ENCODE measurements around the gene RBMS1. TPM values are rescaled to one million over a fixed set of nuclear protein-coding genes. Genes with fewer than 3 reads are reported as not detected.
"Not testable (repeated sequence)": the region's sequence is repeated elsewhere in the genome, so short reads cannot be mapped to it uniquely, and the experiment has no call there.

RBMS1 gene
- total RNA-seq, 1 experiment from 2014 or later, result 61.9 TPM

DNA sequence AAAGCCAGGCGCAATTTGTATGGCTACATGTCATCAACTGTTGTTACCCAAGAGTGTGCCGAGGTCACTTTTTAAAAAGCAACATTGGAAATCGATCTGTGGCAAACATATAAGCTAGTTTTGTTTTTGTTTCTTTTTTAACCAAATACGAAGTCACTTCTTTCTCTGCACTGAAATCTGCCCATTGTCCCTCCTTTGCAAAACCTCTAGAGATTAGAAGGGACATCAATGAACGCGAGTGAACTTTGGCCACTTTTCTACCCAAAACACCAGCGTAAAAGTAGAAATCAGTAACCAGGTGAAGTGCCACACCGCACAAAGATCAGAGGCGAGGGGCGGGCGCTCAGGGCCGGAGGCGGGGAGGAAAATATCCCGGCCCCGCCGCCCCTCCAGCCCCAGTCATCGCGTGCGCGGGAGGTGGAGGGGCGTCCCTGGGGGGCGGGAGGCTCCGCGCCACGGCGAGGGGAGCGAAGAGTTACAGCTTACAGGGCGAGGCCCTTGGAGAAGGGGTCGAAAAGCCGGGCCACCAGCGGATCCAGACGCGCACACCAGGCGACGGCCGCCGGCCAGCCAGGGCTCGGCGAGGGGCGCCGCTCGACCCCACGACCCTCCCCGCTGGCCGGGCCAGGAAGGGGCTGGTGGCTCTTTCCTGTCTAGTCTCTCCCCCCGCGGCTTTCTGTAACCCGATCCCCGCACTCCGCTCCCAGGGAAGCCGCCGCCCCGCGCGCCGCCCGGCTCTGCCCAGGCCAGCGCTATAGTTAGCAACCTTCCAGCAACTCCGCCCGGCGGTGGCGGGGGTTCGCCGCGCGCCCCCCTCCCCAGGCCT is 993 bp downstream of the RBMS1 start:
- intact Hi-C loops (cut with micrococcal nuclease; ENCODE audit: unreplicated experiment), result loop anchor here (2.0 to 10.0 kb wide), 3 partner anchors 75 to 478 kb away; no protein-coding TSS in a partner anchor
- Mint-ChIP-seq H3K27ac (ENCODE audit: unreplicated experiment) (peak overlapping the region; percentile 82), H3K36me3 (ENCODE audit: insufficient read depth, unreplicated experiment) (peaks cover 27% of the 10 kb centered on the region), H3K27me3 (ENCODE audit: unreplicated experiment) (no peaks in the 10 kb centered on the region), H3K4me3 (ENCODE audit: low read depth, unreplicated experiment) (peak overlapping the region; percentile 98), H3K4me1 (ENCODE audit: low read depth, unreplicated experiment) (peaks cover 8% of the 10 kb centered on the region), H3K9me3 (ENCODE audit: low read depth, unreplicated experiment) (no peaks in the 10 kb centered on the region)
- CTCF ChIA-PET, result interaction anchor here (0.6 to 0.8 kb wide), 2 partner anchors 155 to 477 kb away, joined by 3 to 4 read pairs; no protein-coding TSS in a partner anchor
- TF ChIP-seq, protein P1, sequence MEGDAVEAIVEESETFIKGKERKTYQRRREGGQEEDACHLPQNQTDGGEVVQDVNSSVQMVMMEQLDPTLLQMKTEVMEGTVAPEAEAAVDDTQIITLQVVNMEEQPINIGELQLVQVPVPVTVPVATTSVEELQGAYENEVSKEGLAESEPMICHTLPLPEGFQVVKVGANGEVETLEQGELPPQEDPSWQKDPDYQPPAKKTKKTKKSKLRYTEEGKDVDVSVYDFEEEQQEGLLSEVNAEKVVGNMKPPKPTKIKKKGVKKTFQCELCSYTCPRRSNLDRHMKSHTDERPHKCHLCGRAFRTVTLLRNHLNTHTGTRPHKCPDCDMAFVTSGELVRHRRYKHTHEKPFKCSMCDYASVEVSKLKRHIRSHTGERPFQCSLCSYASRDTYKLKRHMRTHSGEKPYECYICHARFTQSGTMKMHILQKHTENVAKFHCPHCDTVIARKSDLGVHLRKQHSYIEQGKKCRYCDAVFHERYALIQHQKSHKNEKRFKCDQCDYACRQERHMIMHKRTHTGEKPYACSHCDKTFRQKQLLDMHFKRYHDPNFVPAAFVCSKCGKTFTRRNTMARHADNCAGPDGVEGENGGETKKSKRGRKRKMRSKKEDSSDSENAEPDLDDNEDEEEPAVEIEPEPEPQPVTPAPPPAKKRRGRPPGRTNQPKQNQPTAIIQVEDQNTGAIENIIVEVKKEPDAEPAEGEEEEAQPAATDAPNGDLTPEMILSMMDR (IDR thresholded peaks at IDR 0.05; ENCODE audit: unreplicated experiment), result no peak
- no TSS peak for BruUV-seq (replicated peaks)
- DNase-seq, result peak; percentile 87

DNA sequence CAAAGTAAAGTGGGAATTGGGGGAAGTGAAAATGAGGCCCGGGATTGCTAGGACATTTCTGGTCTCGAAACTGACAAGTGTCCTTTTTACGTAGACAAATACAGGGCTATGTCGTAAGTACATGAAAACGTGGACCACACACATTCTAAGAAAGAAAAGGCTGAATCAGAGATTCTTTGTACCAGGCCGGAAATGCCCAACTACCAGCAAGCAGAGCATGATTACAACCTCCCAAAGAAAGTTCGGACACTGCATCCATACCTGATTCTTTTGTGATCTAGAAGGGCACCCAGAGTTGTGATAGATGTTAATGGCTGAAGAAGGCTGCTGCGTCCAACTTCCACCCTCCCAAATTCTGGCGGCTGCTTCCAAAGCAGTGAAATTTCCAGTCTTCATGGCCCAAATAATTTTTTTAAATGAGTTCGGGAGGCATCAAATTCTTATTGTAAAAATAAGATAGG is 1.7 kb downstream of the RBMS1 start:
- Mint-ChIP-seq H3K36me3 (ENCODE audit: insufficient read depth, unreplicated experiment) (peaks cover 27% of the 10 kb centered on the region), H3K9me3 (ENCODE audit: low read depth, unreplicated experiment) (no peaks in the 10 kb centered on the region), H3K4me1 (ENCODE audit: low read depth, unreplicated experiment) (peaks cover 8% of the 10 kb centered on the region), H3K27me3 (ENCODE audit: unreplicated experiment) (no peaks in the 10 kb centered on the region), H3K4me3 (ENCODE audit: low read depth, unreplicated experiment) (peak overlapping the region; percentile 98), H3K27ac (ENCODE audit: unreplicated experiment) (peak overlapping the region; percentile 82)
- no peak for DNase-seq
- intact Hi-C loops (cut with micrococcal nuclease; ENCODE audit: unreplicated experiment), result loop anchor here (2.0 to 10.0 kb wide), 3 partner anchors 75 to 479 kb away; no protein-coding TSS in a partner anchor
- CTCF ChIA-PET, result interaction anchor here (0.8 kb wide), 1 partner anchor 155 kb away, joined by 3 read pairs; no protein-coding TSS in a partner anchor
- BruUV-seq (replicated peaks), result no TSS peak
- TF ChIP-seq, protein P1 (IDR thresholded peaks at IDR 0.05; ENCODE audit: unreplicated experiment), result no peak

DNA sequence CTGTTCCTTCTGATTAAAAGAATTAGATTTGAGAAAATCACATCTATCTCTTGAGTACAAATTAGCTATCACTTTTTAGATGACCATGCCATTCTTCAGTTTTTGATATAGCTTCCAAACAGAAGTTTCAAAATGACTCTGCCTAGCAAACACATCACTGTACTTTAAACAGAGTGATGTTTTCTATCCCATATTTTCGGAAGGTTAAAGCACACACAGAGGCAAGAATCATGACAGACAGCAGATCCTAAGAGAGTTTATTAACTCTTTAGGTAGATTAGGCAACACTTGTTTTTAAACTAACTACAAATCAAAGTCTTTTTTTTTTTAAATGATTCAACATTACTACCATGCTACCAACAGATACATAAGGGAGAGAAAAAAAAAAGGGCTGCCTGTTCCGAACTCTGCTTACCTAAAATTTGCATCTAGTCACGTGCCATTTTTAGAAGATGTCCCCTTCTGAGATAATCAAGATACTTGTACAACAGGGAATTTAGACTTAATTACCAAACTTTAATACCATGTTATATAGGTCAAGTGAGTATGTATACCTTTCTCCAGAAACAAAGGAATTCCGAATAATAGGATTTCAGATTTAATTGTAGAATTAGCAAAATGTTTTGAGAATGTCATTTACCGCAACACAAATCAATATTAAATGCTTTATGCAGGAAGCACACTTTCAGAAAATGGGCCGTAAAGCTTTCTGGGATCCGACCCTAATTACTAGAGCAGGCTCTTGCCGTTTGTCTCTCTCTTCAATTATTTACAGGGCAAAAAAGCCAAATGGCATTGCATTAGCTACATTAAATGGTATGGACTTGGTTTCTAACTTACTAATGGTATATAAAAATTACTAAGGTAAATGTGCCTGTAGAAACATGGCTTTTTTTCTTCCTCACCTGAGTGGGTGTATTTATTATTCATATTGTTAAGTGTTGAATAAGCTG is 2.6 kb downstream of the RBMS1 start:
- H3K27ac Mint-ChIP-seq (ENCODE audit: unreplicated experiment), result no peak overlapping the region
- peak overlapping the region; percentile 98 for H3K4me3 Mint-ChIP-seq (ENCODE audit: low read depth, unreplicated experiment)
- CTCF ChIA-PET, result interaction anchor here (0.7 kb wide), 1 partner anchor 58 kb away, joined by 3 read pairs; no protein-coding TSS in a partner anchor
- H3K27me3 Mint-ChIP-seq (ENCODE audit: unreplicated experiment), result no peaks in the 10 kb centered on the region
- no peak for DNase-seq
- intact Hi-C loops (cut with micrococcal nuclease; ENCODE audit: unreplicated experiment), result loop anchor here (5.0 to 10.0 kb wide), 2 partner anchors 74 to 154 kb away; no protein-coding TSS in a partner anchor
- TSS peak; percentile 27 for BruUV-seq (replicated peaks)
- peaks cover 8% of the 10 kb centered on the region for H3K4me1 Mint-ChIP-seq (ENCODE audit: low read depth, unreplicated experiment)
- H3K36me3 Mint-ChIP-seq (ENCODE audit: insufficient read depth, unreplicated experiment), result peaks cover 27% of the 10 kb centered on the region
- TF ChIP-seq, protein P1 (IDR thresholded peaks at IDR 0.05; ENCODE audit: unreplicated experiment), result no peak
- no peaks in the 10 kb centered on the region for H3K9me3 Mint-ChIP-seq (ENCODE audit: low read depth, unreplicated experiment)

DNA sequence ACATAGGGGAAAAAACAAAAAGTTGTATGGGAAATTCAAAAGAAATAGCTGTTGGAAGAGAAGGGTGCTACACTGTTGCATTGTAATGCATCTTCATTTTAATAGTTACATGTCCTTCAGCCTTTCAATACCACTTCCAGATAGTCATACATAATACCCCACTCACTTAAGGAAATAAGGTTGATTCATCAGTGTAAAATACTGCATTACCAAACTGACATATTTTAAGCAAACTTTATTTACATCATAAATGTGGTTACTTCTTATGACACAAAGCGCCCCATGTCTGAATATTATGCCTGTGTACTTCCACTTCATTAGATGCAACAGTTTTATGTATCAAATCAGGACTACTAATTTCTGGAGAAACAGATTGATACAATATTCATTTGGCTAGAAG is 4.5 kb downstream of the RBMS1 start:
- intact Hi-C loops (cut with micrococcal nuclease; ENCODE audit: unreplicated experiment), result no loop called here
- no peak overlapping the region for H3K4me3 Mint-ChIP-seq (ENCODE audit: low read depth, unreplicated experiment)
- no peak for DNase-seq
- BruUV-seq (replicated peaks), result no TSS peak
- TF ChIP-seq, protein P1 (IDR thresholded peaks at IDR 0.05; ENCODE audit: unreplicated experiment), result no peak
- CTCF ChIA-PET, result interaction anchor here (1.9 kb wide), 1 partner anchor 10 kb away, joined by 4 read pairs; no protein-coding TSS in a partner anchor
- peaks cover 8% of the 10 kb centered on the region for H3K4me1 Mint-ChIP-seq (ENCODE audit: low read depth, unreplicated experiment)
- H3K36me3 Mint-ChIP-seq (ENCODE audit: insufficient read depth, unreplicated experiment), result peaks cover 25% of the 10 kb centered on the region
- no peak overlapping the region for H3K27ac Mint-ChIP-seq (ENCODE audit: unreplicated experiment)
- H3K9me3 Mint-ChIP-seq (ENCODE audit: low read depth, unreplicated experiment), result no peaks in the 10 kb centered on the region
- no peaks in the 10 kb centered on the region for H3K27me3 Mint-ChIP-seq (ENCODE audit: unreplicated experiment)

DNA sequence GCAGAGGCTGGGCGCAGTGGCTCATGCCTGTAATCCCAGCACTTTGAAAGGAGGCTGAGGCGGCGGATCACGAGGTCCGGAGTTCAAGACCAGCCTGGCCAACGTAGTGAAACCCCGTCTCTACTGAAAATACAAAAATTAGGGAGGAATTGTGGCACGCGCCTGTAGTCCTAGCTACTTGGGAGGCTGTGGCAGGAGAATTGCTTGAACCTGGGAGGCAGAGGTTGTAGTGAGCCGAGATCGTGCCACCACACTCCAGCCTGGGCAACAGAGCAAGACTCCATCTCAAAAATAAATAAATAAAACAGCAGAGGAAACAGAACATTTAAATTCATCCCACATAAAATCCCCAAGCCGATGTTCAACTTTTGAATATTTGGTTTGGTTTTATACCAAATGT is 5.3 kb downstream of the RBMS1 start:
- H3K36me3 Mint-ChIP-seq (ENCODE audit: insufficient read depth, unreplicated experiment), result peaks cover 16% of the 10 kb centered on the region
- DNase-seq; CTCF ChIA-PET; H3K27me3 Mint-ChIP-seq (ENCODE audit: unreplicated experiment); H3K4me1 Mint-ChIP-seq (ENCODE audit: low read depth, unreplicated experiment); H3K4me3 Mint-ChIP-seq (ENCODE audit: low read depth, unreplicated experiment); BruUV-seq (replicated peaks); H3K9me3 Mint-ChIP-seq (ENCODE audit: low read depth, unreplicated experiment); intact Hi-C loops (cut with micrococcal nuclease; ENCODE audit: unreplicated experiment); H3K27ac Mint-ChIP-seq (ENCODE audit: unreplicated experiment): not testable (repeated sequence)

Measured in Calu3 (cell line).